ENCODE results near the gene GFM2.
"Not testable (repeated sequence)": the region's sequence is repeated elsewhere in the genome, so short reads cannot be mapped to it uniquely, and the experiment has no call there.

The GFM2 gene

DNA sequence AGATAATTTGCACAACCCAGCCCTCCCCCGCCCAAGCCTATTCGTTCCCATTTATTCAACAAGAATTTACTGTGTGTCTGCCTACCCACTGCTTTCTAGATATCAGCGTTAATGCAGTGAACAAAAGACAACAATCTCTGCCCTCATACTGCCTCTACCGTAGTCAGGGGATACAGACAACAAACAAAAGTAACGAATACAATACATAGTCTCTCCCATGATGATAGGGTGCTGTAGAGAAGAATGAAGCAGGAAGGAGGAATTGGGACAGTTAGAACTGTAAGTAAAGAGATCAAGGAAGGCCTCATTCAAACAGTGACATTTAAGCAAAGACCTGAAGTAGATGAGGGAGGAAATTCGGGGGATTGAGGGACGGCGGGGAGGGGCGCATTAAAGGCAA lies 1.7 kb downstream of the GFM2 start:
- no peak for TF ChIP-seq ZNF274 (IDR thresholded peaks at IDR 0.05; ENCODE audit: low read depth, low read length)
- H3K4me3 ChIP-seq (ENCODE audit: low read length): peak overlapping the region; percentile 100; the same call in 1 of the 2 replicates

- TF ChIP-seq ZNF274 (IDR thresholded peaks at IDR 0.05; ENCODE audit: low read depth, low read length): no peak
- H3K4me3 ChIP-seq (ENCODE audit: low read length): no peak overlapping the region
Measured at GRCh38 chr5:74763504-74763903, 3.4 kb downstream of the GFM2 start.

- no peak overlapping the region for H3K4me3 ChIP-seq (ENCODE audit: low read length)
- TF ChIP-seq ZNF274 (IDR thresholded peaks at IDR 0.05; ENCODE audit: low read depth, low read length): no peak
Measured at GRCh38 chr5:74762599-74762998, 4.3 kb downstream of the GFM2 start.

DNA sequence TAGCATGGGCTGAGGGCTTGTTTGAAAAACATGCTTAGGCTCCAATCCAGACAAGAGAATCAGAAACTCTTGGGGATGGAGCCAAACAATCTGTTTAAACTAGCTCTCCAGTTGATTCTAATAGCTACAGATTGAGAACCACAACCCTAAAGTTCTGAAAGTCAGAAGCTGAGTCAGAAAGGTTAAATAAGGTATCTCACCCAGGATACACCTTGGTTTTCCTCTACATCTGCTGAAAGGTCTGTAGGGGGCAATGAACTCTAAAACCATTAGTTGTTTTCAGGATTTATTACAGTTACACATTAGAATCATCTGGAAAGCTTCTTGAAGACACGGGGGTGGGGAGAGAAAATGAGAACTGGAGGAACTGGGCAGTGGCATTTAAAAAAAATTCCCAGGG lies 5.7 kb downstream of the GFM2 start:
- H3K4me3 ChIP-seq (ENCODE audit: low read length): no peak overlapping the region
- TF ChIP-seq ZNF274 (IDR thresholded peaks at IDR 0.05; ENCODE audit: low read depth, low read length): no peak

GRCh38 chr5:74748742-74749141 lies 18.2 kb downstream of the GFM2 start:
- H3K4me3 ChIP-seq (ENCODE audit: low read length): not testable (repeated sequence)

- H3K4me3 ChIP-seq (ENCODE audit: low read length): no peak overlapping the region
- no peak for TF ChIP-seq ZNF274 (IDR thresholded peaks at IDR 0.05; ENCODE audit: low read depth, low read length)
Measured at GRCh38 chr5:74738406-74738805, 28.5 kb downstream of the GFM2 start.

DNA sequence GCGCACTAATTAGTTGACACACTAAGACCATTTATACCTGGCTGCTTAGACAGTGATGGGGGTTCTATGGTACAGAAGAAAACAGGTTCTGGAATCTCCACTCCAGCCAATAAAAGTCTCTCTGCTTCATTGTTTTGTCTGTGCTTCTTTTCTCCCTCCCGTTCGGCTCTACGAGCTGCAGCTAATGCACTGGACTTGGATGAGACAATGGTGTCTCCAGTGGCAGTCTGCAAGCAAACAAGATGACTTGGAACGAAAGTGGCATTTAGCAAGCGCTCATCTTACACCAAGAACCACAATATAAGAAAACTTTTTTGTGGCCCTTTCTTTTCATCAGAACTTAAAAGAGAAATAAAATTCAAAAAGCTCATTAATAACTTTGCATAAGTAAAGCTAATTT lies 30.2 kb downstream of the GFM2 start:
- no peak for TF ChIP-seq ZNF274 (IDR thresholded peaks at IDR 0.05; ENCODE audit: low read depth, low read length)
- no peak overlapping the region for H3K4me3 ChIP-seq (ENCODE audit: low read length)

- TF ChIP-seq ZNF274 (IDR thresholded peaks at IDR 0.05; ENCODE audit: low read depth, low read length): no peak
- no peak overlapping the region for H3K4me3 ChIP-seq (ENCODE audit: low read length)
Measured at GRCh38 chr5:74725331-74725730, 41.6 kb downstream of the GFM2 start.

GRCh38 chr5:74722271-74722670 lies 44.6 kb downstream of the GFM2 start:
- TF ChIP-seq ZNF274 (IDR thresholded peaks at IDR 0.05; ENCODE audit: low read depth, low read length): no peak

DNA sequence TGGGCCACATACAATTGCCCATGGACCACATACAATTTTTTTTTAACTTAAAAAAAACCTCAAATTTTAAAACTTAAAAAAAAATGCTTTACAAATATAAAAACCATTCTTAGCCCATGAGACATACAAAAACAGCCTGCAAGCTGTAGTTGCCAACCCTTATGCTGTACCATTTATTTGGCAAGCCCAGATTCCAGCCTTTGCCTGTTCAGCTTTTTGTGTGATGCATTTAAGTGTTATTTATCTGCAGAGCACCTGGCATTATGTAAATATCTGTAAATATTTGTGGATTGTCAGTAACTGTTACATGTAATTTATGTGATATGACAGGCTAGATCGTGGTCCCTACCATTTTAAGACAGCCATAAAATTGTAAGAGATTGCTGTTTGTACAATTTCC lies 49.3 kb downstream of the GFM2 start:
- TF ChIP-seq ZNF274 (IDR thresholded peaks at IDR 0.05; ENCODE audit: low read depth, low read length): no peak
- no peak overlapping the region for H3K4me3 ChIP-seq (ENCODE audit: low read length)

More at GRCh38 chr5:74722271-74722670, 44.6 kb downstream of the GFM2 start:
- no peak overlapping the region for H3K4me3 ChIP-seq (ENCODE audit: low read length)

GRCh38 chr5:74693191-74693590 lies 73.7 kb downstream of the GFM2 start:
- no peak for TF ChIP-seq ZNF274 (IDR thresholded peaks at IDR 0.05; ENCODE audit: low read depth, low read length)
- no peak overlapping the region for H3K4me3 ChIP-seq (ENCODE audit: low read length)

DNA sequence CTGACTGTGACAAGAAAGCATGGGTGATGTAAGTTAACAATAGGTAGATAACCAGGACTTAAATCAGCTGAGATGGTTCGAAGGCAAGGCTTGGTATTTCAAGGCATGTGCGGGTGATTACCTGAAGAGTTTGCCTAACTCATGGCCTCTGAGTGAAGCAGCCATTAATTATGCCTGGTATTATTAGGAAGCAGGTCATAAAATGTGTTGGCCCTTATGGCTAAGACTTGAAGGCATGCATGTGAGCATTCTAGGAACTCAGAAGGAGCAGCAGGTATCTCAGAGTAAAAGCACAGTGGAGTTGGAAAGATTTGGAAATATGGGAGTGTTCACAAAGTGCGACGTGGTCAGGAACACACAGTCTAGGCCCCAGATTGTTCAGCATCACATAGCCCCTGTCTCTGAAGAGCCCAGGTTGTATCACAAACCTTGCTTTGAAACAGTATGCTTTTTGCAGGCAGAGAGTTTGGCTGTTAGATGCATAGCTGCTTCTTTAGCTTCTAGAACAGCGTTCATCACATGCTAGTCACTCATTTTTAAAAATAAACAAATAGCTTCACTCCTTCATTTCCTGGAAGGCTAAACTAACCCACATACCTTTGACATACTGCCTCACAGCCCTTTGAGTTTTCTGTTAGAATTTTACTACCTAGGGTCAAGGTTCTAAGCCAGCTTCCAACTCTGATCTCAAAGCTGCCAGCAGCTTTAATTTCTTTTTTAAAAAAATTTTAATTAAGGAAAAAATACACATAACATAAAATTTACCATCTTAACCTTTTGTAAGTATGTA lies 79.8 kb downstream of the GFM2 start:
- no peak overlapping the region for H3K4me3 ChIP-seq (ENCODE audit: low read length)
- no peak for TF ChIP-seq ZNF274 (IDR thresholded peaks at IDR 0.05; ENCODE audit: low read depth, low read length)

GRCh38 chr5:74685979-74686631 lies 80.8 kb downstream of the GFM2 start:
- H3K4me3 ChIP-seq (ENCODE audit: low read length): peak overlapping the region; percentile 81
- no peak for TF ChIP-seq ZNF274 (IDR thresholded peaks at IDR 0.05; ENCODE audit: low read depth, low read length)

DNA sequence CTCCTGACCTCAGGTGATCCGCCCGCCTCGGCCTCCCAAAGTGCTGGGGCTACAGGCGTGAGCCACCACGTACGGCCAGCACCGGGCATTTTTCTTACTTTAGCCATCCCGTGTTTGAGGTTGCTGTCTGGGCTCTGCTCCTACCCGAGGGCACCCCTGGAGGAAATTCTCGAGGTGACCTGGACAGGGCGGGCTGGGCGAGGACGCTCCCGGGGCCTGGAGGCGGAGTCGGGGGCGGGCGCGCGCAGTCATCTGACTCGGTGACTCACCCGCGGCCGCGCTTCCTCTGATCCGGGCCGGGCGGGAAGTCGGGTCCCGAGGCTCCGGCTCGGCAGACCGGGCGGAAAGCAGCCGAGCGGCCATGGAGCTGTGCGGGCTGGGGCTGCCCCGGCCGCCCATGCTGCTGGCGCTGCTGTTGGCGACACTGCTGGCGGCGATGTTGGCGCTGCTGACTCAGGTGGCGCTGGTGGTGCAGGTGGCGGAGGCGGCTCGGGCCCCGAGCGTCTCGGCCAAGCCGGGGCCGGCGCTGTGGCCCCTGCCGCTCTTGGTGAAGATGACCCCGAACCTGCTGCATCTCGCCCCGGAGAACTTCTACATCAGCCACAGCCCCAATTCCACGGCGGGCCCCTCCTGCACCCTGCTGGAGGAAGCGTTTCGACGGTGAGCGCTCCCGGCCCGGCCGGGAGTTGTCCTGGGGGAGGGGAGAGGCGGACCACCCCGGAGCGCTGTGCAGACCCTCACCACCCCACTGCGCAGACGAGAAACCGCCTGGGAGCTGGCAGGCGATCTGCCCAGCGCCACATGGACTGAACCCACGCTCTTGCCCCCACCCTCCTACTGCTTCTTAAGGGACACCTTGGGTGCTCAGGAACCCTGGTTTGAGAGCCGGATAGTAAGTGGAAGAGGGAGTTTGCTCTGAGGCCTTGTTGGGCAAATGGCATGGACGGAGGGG lies 81.7 kb downstream of the GFM2 start, which contains the start of gene HEXB:
Gene HEXB, plus strand, starts transcription at position 334 of the 952 bp plus-strand sequence. Its CDS starts 28 bp downstream, at position 362.
- H3K4me3 ChIP-seq (ENCODE audit: low read length): peak within 1 kb of the TSS; percentile 81
- no peak for TF ChIP-seq ZNF274 (IDR thresholded peaks at IDR 0.05; ENCODE audit: low read depth, low read length)
